ENCODE measurements around the gene KIAA1958.
"Not testable (repeated sequence)": the region's sequence is repeated elsewhere in the genome, so short reads cannot be mapped to it uniquely, and the experiment has no call there.

Gene KIAA1958

GRCh38 chr9:112663681-112664080 is 177.1 kb downstream of the KIAA1958 start:
- H3K27me3 ChIP-seq (ENCODE audit: insufficient read depth, low read length) = no peaks in the 10 kb centered on the region
- no peak overlapping the region for H3K4me3 ChIP-seq (ENCODE audit: low read depth, low read length)
- no peaks in the 10 kb centered on the region for H3K36me3 ChIP-seq (ENCODE audit: insufficient read depth, low read length)
- H3K79me2 ChIP-seq (ENCODE audit: control insufficient read depth, insufficient read depth, low read length, unreplicated experiment) = no peaks in the 10 kb centered on the region
- H3K27ac ChIP-seq (ENCODE audit: low read depth, low read length) = no peak overlapping the region
- H2AFZ ChIP-seq (ENCODE audit: low read length, unreplicated experiment) = no peak overlapping the region
- H3K4me1 ChIP-seq (ENCODE audit: control insufficient read depth, insufficient read depth, low read length, unreplicated experiment) = no peaks in the 10 kb centered on the region

- no peaks in the 10 kb centered on the region for H3K36me3 ChIP-seq (ENCODE audit: insufficient read depth, low read length)
- no peaks in the 10 kb centered on the region for H3K4me1 ChIP-seq (ENCODE audit: control insufficient read depth, insufficient read depth, low read length, unreplicated experiment)
- no peak overlapping the region for H3K27ac ChIP-seq (ENCODE audit: low read depth, low read length)
- H2AFZ ChIP-seq (ENCODE audit: low read length, unreplicated experiment) = no peak overlapping the region
- no peaks in the 10 kb centered on the region for H3K79me2 ChIP-seq (ENCODE audit: control insufficient read depth, insufficient read depth, low read length, unreplicated experiment)
- H3K4me3 ChIP-seq (ENCODE audit: low read depth, low read length) = no peak overlapping the region
- H3K27me3 ChIP-seq (ENCODE audit: insufficient read depth, low read length) = no peaks in the 10 kb centered on the region
Measured at GRCh38 chr9:112664531-112664930, 177.9 kb downstream of the KIAA1958 start.

- Histone ChIP-seq H2AFZ (ENCODE audit: low read length, unreplicated experiment) (no peak overlapping the region), H3K27ac (ENCODE audit: low read depth, low read length) (no peak overlapping the region), H3K27me3 (ENCODE audit: insufficient read depth, low read length) (no peaks in the 10 kb centered on the region), H3K79me2 (ENCODE audit: control insufficient read depth, insufficient read depth, low read length, unreplicated experiment) (no peaks in the 10 kb centered on the region), H3K4me1 (ENCODE audit: control insufficient read depth, insufficient read depth, low read length, unreplicated experiment) (no peaks in the 10 kb centered on the region), H3K4me3 (ENCODE audit: low read depth, low read length) (no peak overlapping the region), H3K36me3 (ENCODE audit: insufficient read depth, low read length) (no peaks in the 10 kb centered on the region)
Measured at GRCh38 chr9:112665347-112665746, 178.7 kb downstream of the KIAA1958 start.

- Histone ChIP-seq H3K4me1 (ENCODE audit: control insufficient read depth, insufficient read depth, low read length, unreplicated experiment) (no peaks in the 10 kb centered on the region), H3K4me3 (ENCODE audit: low read depth, low read length) (no peak overlapping the region), H3K79me2 (ENCODE audit: control insufficient read depth, insufficient read depth, low read length, unreplicated experiment) (no peaks in the 10 kb centered on the region), H3K27ac (ENCODE audit: low read depth, low read length) (no peak overlapping the region), H3K36me3 (ENCODE audit: insufficient read depth, low read length) (no peaks in the 10 kb centered on the region), H2AFZ (ENCODE audit: low read length, unreplicated experiment) (no peak overlapping the region), H3K27me3 (ENCODE audit: insufficient read depth, low read length) (no peaks in the 10 kb centered on the region)
Measured at GRCh38 chr9:112669326-112669725, 182.7 kb downstream of the KIAA1958 start.

GRCh38 chr9:112670991-112671625 is 184.5 kb downstream of the KIAA1958 start:
- H3K36me3 ChIP-seq (ENCODE audit: insufficient read depth, low read length) = no peaks in the 10 kb centered on the region
- no peaks in the 10 kb centered on the region for H3K79me2 ChIP-seq (ENCODE audit: control insufficient read depth, insufficient read depth, low read length, unreplicated experiment)

GRCh38 chr9:112673221-112673620 is 186.6 kb downstream of the KIAA1958 start:
- not testable (repeated sequence) for H3K27me3 ChIP-seq (ENCODE audit: insufficient read depth, low read length); H3K27ac ChIP-seq (ENCODE audit: low read depth, low read length); H3K36me3 ChIP-seq (ENCODE audit: insufficient read depth, low read length); H2AFZ ChIP-seq (ENCODE audit: low read length, unreplicated experiment); H3K4me1 ChIP-seq (ENCODE audit: control insufficient read depth, insufficient read depth, low read length, unreplicated experiment); H3K79me2 ChIP-seq (ENCODE audit: control insufficient read depth, insufficient read depth, low read length, unreplicated experiment); H3K4me3 ChIP-seq (ENCODE audit: low read depth, low read length)

More at GRCh38 chr9:112670991-112671625, 184.5 kb downstream of the KIAA1958 start:
- H3K4me3 ChIP-seq (ENCODE audit: low read depth, low read length) = no peak overlapping the region
- H2AFZ ChIP-seq (ENCODE audit: low read length, unreplicated experiment) = no peak overlapping the region
- H3K4me1 ChIP-seq (ENCODE audit: control insufficient read depth, insufficient read depth, low read length, unreplicated experiment) = no peaks in the 10 kb centered on the region
- H3K27ac ChIP-seq (ENCODE audit: low read depth, low read length) = no peak overlapping the region
- H3K27me3 ChIP-seq (ENCODE audit: insufficient read depth, low read length) = no peaks in the 10 kb centered on the region

GRCh38 chr9:112677040-112677439 is 190.4 kb downstream of the KIAA1958 start:
- Histone ChIP-seq H3K36me3 (ENCODE audit: insufficient read depth, low read length) (no peaks in the 10 kb centered on the region), H3K4me3 (ENCODE audit: low read depth, low read length) (no peak overlapping the region), H3K27ac (ENCODE audit: low read depth, low read length) (no peak overlapping the region), H3K79me2 (ENCODE audit: control insufficient read depth, insufficient read depth, low read length, unreplicated experiment) (no peaks in the 10 kb centered on the region), H2AFZ (ENCODE audit: low read length, unreplicated experiment) (no peak overlapping the region), H3K4me1 (ENCODE audit: control insufficient read depth, insufficient read depth, low read length, unreplicated experiment) (no peaks in the 10 kb centered on the region), H3K27me3 (ENCODE audit: insufficient read depth, low read length) (no peaks in the 10 kb centered on the region; the same call in 1 of the 2 replicates)

- no peak overlapping the region for H3K4me3 ChIP-seq (ENCODE audit: low read depth, low read length)
- H3K27ac ChIP-seq (ENCODE audit: low read depth, low read length) = no peak overlapping the region
- H2AFZ ChIP-seq (ENCODE audit: low read length, unreplicated experiment) = no peak overlapping the region
- no peaks in the 10 kb centered on the region; the same call in 1 of the 2 replicates for H3K27me3 ChIP-seq (ENCODE audit: insufficient read depth, low read length)
- H3K36me3 ChIP-seq (ENCODE audit: insufficient read depth, low read length) = peaks cover 6% of the 10 kb centered on the region; the same call in 1 of the 2 replicates
- H3K79me2 ChIP-seq (ENCODE audit: control insufficient read depth, insufficient read depth, low read length, unreplicated experiment) = no peaks in the 10 kb centered on the region
- H3K4me1 ChIP-seq (ENCODE audit: control insufficient read depth, insufficient read depth, low read length, unreplicated experiment) = no peaks in the 10 kb centered on the region
Measured at GRCh38 chr9:112680731-112681402, 194.2 kb downstream of the KIAA1958 start.

GRCh38 chr9:112689161-112689740 is 202.6 kb downstream of the KIAA1958 start:
- H3K79me2 ChIP-seq (ENCODE audit: control insufficient read depth, insufficient read depth, low read length, unreplicated experiment) = no peaks in the 10 kb centered on the region
- no peaks in the 10 kb centered on the region for H3K4me1 ChIP-seq (ENCODE audit: control insufficient read depth, insufficient read depth, low read length, unreplicated experiment)
- no peaks in the 10 kb centered on the region for H3K27me3 ChIP-seq (ENCODE audit: insufficient read depth, low read length)
- no peak overlapping the region for H3K4me3 ChIP-seq (ENCODE audit: low read depth, low read length)
- no peak overlapping the region for H2AFZ ChIP-seq (ENCODE audit: low read length, unreplicated experiment)
- peaks cover 29% of the 10 kb centered on the region; the same call in 1 of the 2 replicates for H3K36me3 ChIP-seq (ENCODE audit: insufficient read depth, low read length)
- H3K27ac ChIP-seq (ENCODE audit: low read depth, low read length) = no peak overlapping the region

GRCh38 chr9:112694706-112695555 is 208.3 kb downstream of the KIAA1958 start:
- no peak overlapping the region for H3K4me3 ChIP-seq (ENCODE audit: low read depth, low read length)
- H3K4me1 ChIP-seq (ENCODE audit: control insufficient read depth, insufficient read depth, low read length, unreplicated experiment) = no peaks in the 10 kb centered on the region
- H3K27me3 ChIP-seq (ENCODE audit: insufficient read depth, low read length) = no peaks in the 10 kb centered on the region
- no peak overlapping the region for H2AFZ ChIP-seq (ENCODE audit: low read length, unreplicated experiment)
- H3K79me2 ChIP-seq (ENCODE audit: control insufficient read depth, insufficient read depth, low read length, unreplicated experiment) = peaks cover 3% of the 10 kb centered on the region
- H3K36me3 ChIP-seq (ENCODE audit: insufficient read depth, low read length) = peaks cover 24% of the 10 kb centered on the region
- no peak overlapping the region for H3K27ac ChIP-seq (ENCODE audit: low read depth, low read length)
